ENCODE measurements around the gene ZNF429.
"Not testable (repeated sequence)": the region's sequence is repeated elsewhere in the genome, so short reads cannot be mapped to it uniquely, and the experiment has no call there.

Gene ZNF429

GRCh38 chr19:21498651-21499050 lies 6.8 kb upstream of the ZNF429 start:
- no peak for DNase-seq (ENCODE audit: low read depth in 1 of 2, low spot score in 1 of 2)
- Histone ChIP-seq H3K27ac (replicated peaks) (no peak overlapping the region), H3K27me3 (ENCODE audit: insufficient read depth, poor library complexity, severe bottlenecking) (no peaks in the 10 kb centered on the region), H3K4me3 (replicated peaks; ENCODE audit: insufficient read depth, low read length) (no peak overlapping the region)
- no peak for TF ChIP-seq POLR2AphosphoS5 (IDR thresholded peaks at IDR 0.05; ENCODE audit: low read depth)
- no peak for TF ChIP-seq SPI1 (IDR thresholded peaks at IDR 0.05; ENCODE audit: borderline replicate concordance, low read depth)
- TF ChIP-seq REST (IDR thresholded peaks at IDR 0.05; ENCODE audit: insufficient replicate concordance, low read depth): no peak
- no peak for TF ChIP-seq CTCF (IDR thresholded peaks at IDR 0.05; ENCODE audit: insufficient read depth, low read length)
- no peak for TF ChIP-seq GABPA (IDR thresholded peaks at IDR 0.05; ENCODE audit: low read depth)

GRCh38 chr19:21508198-21508597 lies 2.8 kb downstream of the ZNF429 start:
- Histone ChIP-seq H3K27me3 (ENCODE audit: insufficient read depth, poor library complexity, severe bottlenecking) (no peaks in the 10 kb centered on the region), H3K4me3 (replicated peaks; ENCODE audit: insufficient read depth, low read length) (no peak overlapping the region), H3K27ac (replicated peaks) (no peak overlapping the region)
- DNase-seq (ENCODE audit: low read depth in 1 of 2, low spot score in 1 of 2): no peak
- TF ChIP-seq GABPA (IDR thresholded peaks at IDR 0.05; ENCODE audit: low read depth) (no peak), REST (IDR thresholded peaks at IDR 0.05; ENCODE audit: insufficient replicate concordance, low read depth) (no peak), POLR2AphosphoS5 (IDR thresholded peaks at IDR 0.05; ENCODE audit: low read depth) (no peak), SPI1 (IDR thresholded peaks at IDR 0.05; ENCODE audit: borderline replicate concordance, low read depth) (no peak), CTCF (IDR thresholded peaks at IDR 0.05; ENCODE audit: insufficient read depth, low read length) (no peak)

- H3K27ac ChIP-seq (replicated peaks); H3K4me3 ChIP-seq (replicated peaks; ENCODE audit: insufficient read depth, low read length); DNase-seq (ENCODE audit: low read depth in 1 of 2, low spot score in 1 of 2); H3K27me3 ChIP-seq (ENCODE audit: insufficient read depth, poor library complexity, severe bottlenecking): not testable (repeated sequence)
Observed at GRCh38 chr19:21511058-21511457, 5.7 kb downstream of the ZNF429 start.

- H3K27me3 ChIP-seq (ENCODE audit: insufficient read depth, poor library complexity, severe bottlenecking); H3K27ac ChIP-seq (replicated peaks); H3K4me3 ChIP-seq (replicated peaks; ENCODE audit: insufficient read depth, low read length); DNase-seq (ENCODE audit: low read depth in 1 of 2, low spot score in 1 of 2): not testable (repeated sequence)
Observed at GRCh38 chr19:21512609-21513008, 7.2 kb downstream of the ZNF429 start.

- DNase-seq (ENCODE audit: low read depth in 1 of 2, low spot score in 1 of 2): no peak
- no peak overlapping the region for H3K27ac ChIP-seq (replicated peaks)
- H3K4me3 ChIP-seq (replicated peaks; ENCODE audit: insufficient read depth, low read length): no peak overlapping the region
- TF ChIP-seq SPI1 (IDR thresholded peaks at IDR 0.05; ENCODE audit: borderline replicate concordance, low read depth) (no peak), REST (IDR thresholded peaks at IDR 0.05; ENCODE audit: insufficient replicate concordance, low read depth) (no peak), GABPA (IDR thresholded peaks at IDR 0.05; ENCODE audit: low read depth) (no peak), CTCF (IDR thresholded peaks at IDR 0.05; ENCODE audit: insufficient read depth, low read length) (no peak), POLR2AphosphoS5 (IDR thresholded peaks at IDR 0.05; ENCODE audit: low read depth) (no peak)
- no peaks in the 10 kb centered on the region for H3K27me3 ChIP-seq (ENCODE audit: insufficient read depth, poor library complexity, severe bottlenecking)
Observed at GRCh38 chr19:21513651-21514050, 8.2 kb downstream of the ZNF429 start.
